Spleen (tissue), 11 donors: ENCODE measurements around the gene SAFB. TPM values are rescaled to one million over a fixed set of nuclear protein-coding genes. Genes with fewer than 3 reads are reported as not detected.

Experiments used
- DNase-seq: peaks from one replicate; pipeline ENCODE4 v3.0.0-alpha.2; 2020
- H3K27ac ChIP-seq, 8 donors: fragments of 200-600 bp; sonication (generic) in 7 of 8; 1 replicate in 4 of 8; 2 replicates in 4 of 8; pipeline versions ENCODE4 v1.5.0 to v1.8.0; 2016 to 2021; ENCODE audit warnings: inconsistent platforms in 4 of 8, mild to moderate bottlenecking in 4 of 8, moderate library complexity in 1 of 8
- H3K27me3 ChIP-seq, 7 donors: fragments of 200-600 bp; sonication (generic) in 6 of 7; replicated peaks in 1 of 7; 1 replicate in 4 of 7; 2 replicates in 3 of 7; pipeline versions ENCODE4 v1.5.0 to v1.8.0; 2016 to 2021; ENCODE audit warnings: inconsistent platforms in 3 of 7, mild to moderate bottlenecking in 1 of 7
- H3K36me3 ChIP-seq, 6 donors: fragments of 200-600 bp; sonication (generic) in 5 of 6; 1 replicate in 4 of 6; 2 replicates in 2 of 6; pipeline versions ENCODE4 v1.5.0 to v1.8.0; 2016 to 2021; ENCODE audit warnings: inconsistent platforms in 2 of 6
- H3K4me1 ChIP-seq, 6 donors: fragments of 200-600 bp; sonication (generic) in 5 of 6; 1 replicate in 3 of 6; 2 replicates in 3 of 6; pipeline versions ENCODE4 v1.5.0 to v1.8.0; 2016 to 2021; ENCODE audit warnings: inconsistent platforms in 3 of 6
- H3K4me3 ChIP-seq, 8 donors: fragments of 200-600 bp; sonication (generic) in 7 of 8; 1 replicate in 4 of 8; 2 replicates in 4 of 8; pipeline versions ENCODE4 v1.5.0 to v1.8.0; 2016 to 2021; ENCODE audit warnings: inconsistent platforms in 4 of 8, mild to moderate bottlenecking in 4 of 8, moderate library complexity in 2 of 8
- H3K9me3 ChIP-seq, 8 donors: fragments of 200-600 bp; sonication (generic) in 7 of 8; 1 replicate in 4 of 8; 2 replicates in 4 of 8; pipeline versions ENCODE4 v1.5.0 to v1.8.0; 2016 to 2021; ENCODE audit warnings: inconsistent platforms in 4 of 8
- POLR2A ChIP-seq, 3 donors: fragments of 450-650 bp; IDR thresholded peaks; one replicate each; pipeline ENCODE4 v1.5.1; 2017; ENCODE audit warnings: antibody characterized with exemption in 3 of 3, mild to moderate bottlenecking in 1 of 3
- POLR2AphosphoS5 ChIP-seq, 3 donors: sonication (generic); formaldehyde crosslinking; IDR thresholded peaks; one replicate each; pipeline ENCODE4 v1.5.1; 2017; ENCODE audit warnings: antibody characterized with exemption in 3 of 3
- WGBS, 5 donors: extraction: QIAGEN DNeasy Blood & Tissue Kit in 3 of 5; methylation state at CpG; one replicate each; pipeline versions ENCODE4 v1.1.5 to v1.1.7; 2013 to 2018; 5-methylcytosine and 5-hydroxymethylcytosine counted together
- intact Hi-C: fragments of 100-400 bp; cut with DNase I; formaldehyde crosslinking; loops from one replicate; pipeline ENCODE4 v1.15.0; 2023; ENCODE audit warnings: low total_unique reads
- polyA plus RNA-seq, 3 donors: library from polyadenylated mRNA; stranded (reverse); fragments of 200-250 nt; gene quantifications; one replicate each; pipeline ENCODE4 v1.2.1, GENCODE V29; 2013
- total RNA-seq, 7 donors: library from RNA; depleted of rRNA in 3 of 7; stranded (reverse); fragments of >200 nt in 3 of 7; fragmentation: NEBNext Ultra II Directional in 4 of 7; extraction: Animal tissue kit (Norgen Biotek cat#: 25700) in 4 of 7; gene quantifications; one replicate each; pipeline versions ENCODE4 v1.1.0 to v1.2.1, GENCODE V29; 2016 to 2021
- TF ChIP-seq, protein P1 (sequence below), 11 experiments: fragments of 200-600 bp in 7 of 11; fragments of 450-650 bp in 4 of 11; sonication (generic) in 4 of 11; IDR thresholded peaks in 8 of 11; conservative IDR thresholded peaks in 3 of 11; 1 replicate in 7 of 11; 2 replicates in 4 of 11; pipeline versions ENCODE4 v1.4.0 to v1.8.0; 2016 to 2021; ENCODE audit warnings: antibody characterized with exemption in 11 of 11, inconsistent platforms in 4 of 11, mild to moderate bottlenecking in 1 of 11
- donor health status: healthy with polysubstance abuse.
- donor health status: DM: no; HTN: no; CAD: no; lungs with moderate emphysema.
- donor health status: DM: no; HTN: no; CAD: no.
- donor health status: Bipolar disorder and iron deficiency.
- donor health status: healthy.
- donor health status: DM: no; HTN: no; CAD: no.
- donor health status: DM: yes; HTN: yes; CAD: no.

Gene SAFB
- total and polyA plus RNA-seq, 10 donors: 41.7 to 161 (median 99.2) TPM

GRCh38 chr19:5648464-5648863 lies 25.6 kb downstream of the SAFB start:
- Histone ChIP-seq H3K4me3 (no peak overlapping the region), H3K9me3 (no peaks in the 10 kb centered on the region), H3K36me3 (peaks cover 0 to 94% (median 92%) of the 10 kb centered on the region in 6 donors), H3K4me1 (peaks cover 0 to 17% (median 4%) of the 10 kb centered on the region in 6 donors), H3K27ac (no peak overlapping the region), H3K27me3 (no peaks in the 10 kb centered on the region)
- intact Hi-C loops: no loop called here
- DNase-seq: no peak
- 95 to 98% (median 97%) methylated on average over 9 to 11 of the region's 11 CpGs for WGBS, 5 donors
- TF ChIP-seq POLR2A (IDR thresholded peaks at IDR 0.05) (no peak), POLR2AphosphoS5 (IDR thresholded peaks at IDR 0.05) (no peak)
- TF ChIP-seq, protein P1, sequence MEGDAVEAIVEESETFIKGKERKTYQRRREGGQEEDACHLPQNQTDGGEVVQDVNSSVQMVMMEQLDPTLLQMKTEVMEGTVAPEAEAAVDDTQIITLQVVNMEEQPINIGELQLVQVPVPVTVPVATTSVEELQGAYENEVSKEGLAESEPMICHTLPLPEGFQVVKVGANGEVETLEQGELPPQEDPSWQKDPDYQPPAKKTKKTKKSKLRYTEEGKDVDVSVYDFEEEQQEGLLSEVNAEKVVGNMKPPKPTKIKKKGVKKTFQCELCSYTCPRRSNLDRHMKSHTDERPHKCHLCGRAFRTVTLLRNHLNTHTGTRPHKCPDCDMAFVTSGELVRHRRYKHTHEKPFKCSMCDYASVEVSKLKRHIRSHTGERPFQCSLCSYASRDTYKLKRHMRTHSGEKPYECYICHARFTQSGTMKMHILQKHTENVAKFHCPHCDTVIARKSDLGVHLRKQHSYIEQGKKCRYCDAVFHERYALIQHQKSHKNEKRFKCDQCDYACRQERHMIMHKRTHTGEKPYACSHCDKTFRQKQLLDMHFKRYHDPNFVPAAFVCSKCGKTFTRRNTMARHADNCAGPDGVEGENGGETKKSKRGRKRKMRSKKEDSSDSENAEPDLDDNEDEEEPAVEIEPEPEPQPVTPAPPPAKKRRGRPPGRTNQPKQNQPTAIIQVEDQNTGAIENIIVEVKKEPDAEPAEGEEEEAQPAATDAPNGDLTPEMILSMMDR (IDR thresholded peaks at IDR 0.05 in 8 of 11, conservative IDR thresholded peaks at IDR 0.05 in 3 of 11): no peak

- Histone ChIP-seq H3K9me3 (no peaks in the 10 kb centered on the region), H3K27me3 (no peaks in the 10 kb centered on the region), H3K36me3 (peaks cover 0 to 94% (median 92%) of the 10 kb centered on the region in 6 donors), H3K27ac (no peak overlapping the region), H3K4me3 (no peak overlapping the region), H3K4me1 (peaks cover 0 to 4% (median 0%) of the 10 kb centered on the region in 6 donors)
- WGBS, 5 donors: 94 to 100% (median 95%) methylated on average over 5 of the region's 5 CpGs
- DNase-seq: peak; percentile 41
- intact Hi-C loops: no loop called here
- TF ChIP-seq POLR2A (IDR thresholded peaks at IDR 0.05): no peak
- TF ChIP-seq, protein P1 (IDR thresholded peaks at IDR 0.05 in 8 of 11, conservative IDR thresholded peaks at IDR 0.05 in 3 of 11): no peak
- peak in 1 of 3 donors; percentile 41 for TF ChIP-seq POLR2AphosphoS5 (IDR thresholded peaks at IDR 0.05)
Measured at GRCh38 chr19:5651361-5651760, 28.5 kb downstream of the SAFB start.

GRCh38 chr19:5652261-5652660 lies 29.4 kb downstream of the SAFB start:
- peaks cover 0 to 4% (median 0%) of the 10 kb centered on the region in 6 donors for H3K4me1 ChIP-seq
- H3K27me3 ChIP-seq: no peaks in the 10 kb centered on the region
- H3K4me3 ChIP-seq: no peak overlapping the region
- intact Hi-C loops: no loop called here
- no peak overlapping the region for H3K27ac ChIP-seq
- H3K36me3 ChIP-seq: peaks cover 3 to 94% (median 92%) of the 10 kb centered on the region in 6 donors
- WGBS, 5 donors: 87 to 95% (median 92%) methylated on average over 10 of the region's 10 CpGs
- no peak for TF ChIP-seq POLR2A (IDR thresholded peaks at IDR 0.05)
- TF ChIP-seq, protein P1 (IDR thresholded peaks at IDR 0.05 in 8 of 11, conservative IDR thresholded peaks at IDR 0.05 in 3 of 11): no peak
- TF ChIP-seq POLR2AphosphoS5 (IDR thresholded peaks at IDR 0.05): no peak
- no peaks in the 10 kb centered on the region for H3K9me3 ChIP-seq
- peak; percentile 17 for DNase-seq

GRCh38 chr19:5654931-5655330 lies 32.0 kb downstream of the SAFB start:
- Histone ChIP-seq H3K36me3 (peaks cover 6 to 100% (median 100%) of the 10 kb centered on the region in 6 donors), H3K4me1 (peaks cover 0 to 4% (median 0%) of the 10 kb centered on the region in 6 donors), H3K9me3 (no peaks in the 10 kb centered on the region), H3K27me3 (no peaks in the 10 kb centered on the region), H3K27ac (peak overlapping the region in 1 of 8 donors; percentile 11), H3K4me3 (no peak overlapping the region)
- intact Hi-C loops: no loop called here
- TF ChIP-seq, protein P1 (IDR thresholded peaks at IDR 0.05 in 8 of 11, conservative IDR thresholded peaks at IDR 0.05 in 3 of 11): no peak
- no peak for TF ChIP-seq POLR2A (IDR thresholded peaks at IDR 0.05)
- no peak for TF ChIP-seq POLR2AphosphoS5 (IDR thresholded peaks at IDR 0.05)
- 82 to 92% (median 90%) methylated on average over 5 of the region's 5 CpGs for WGBS, 5 donors
- DNase-seq: peak; percentile 51
